TTC549 (cell line): ENCODE results near the gene ZNF341.
A peak's percentile ranks its signal among the peaks of the same experiment; 100 is the strongest.

Experiments
- FAIRE-seq: peaks from 2 replicates; lab custom pipeline; 2012; peaks lifted over from hg19 to GRCh38; lab: Jason Lieb, UNC

Gene ZNF341

DNA sequence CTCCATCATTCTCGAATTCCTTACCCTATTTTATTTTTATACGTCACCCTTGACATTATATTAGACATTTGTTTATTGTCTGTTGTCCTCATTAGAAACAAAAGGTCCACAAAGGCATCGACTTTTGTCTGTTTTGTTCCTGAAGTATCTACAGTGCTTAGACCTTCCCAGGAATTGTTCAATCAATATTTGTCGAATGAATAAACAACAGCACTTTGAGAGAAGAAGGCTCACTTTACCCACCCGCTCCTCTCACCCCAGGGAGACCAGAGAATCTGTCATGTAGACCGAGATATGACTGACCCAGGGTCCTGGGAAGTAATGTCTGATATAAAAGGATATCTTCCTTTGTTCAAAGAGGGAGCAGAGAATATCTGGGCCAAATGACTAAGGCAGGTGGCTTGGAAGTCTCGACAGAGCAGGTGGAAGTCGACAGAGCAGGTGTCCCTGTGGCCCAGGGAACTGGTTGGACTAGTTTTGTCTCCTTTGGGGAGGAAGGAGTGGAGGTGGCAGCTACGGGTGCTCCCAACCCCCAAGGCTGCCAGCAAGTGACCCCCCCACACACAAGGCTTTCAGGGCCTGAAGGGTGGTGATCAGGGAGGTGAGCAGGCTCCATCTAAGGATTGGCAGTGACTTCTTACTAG, 64.6 kb downstream of the ZNF341 start:
- no peak for FAIRE-seq

- no peak for FAIRE-seq
Observed at GRCh38 chr20:33796907-33797544, 65.2 kb downstream of the ZNF341 start.

DNA sequence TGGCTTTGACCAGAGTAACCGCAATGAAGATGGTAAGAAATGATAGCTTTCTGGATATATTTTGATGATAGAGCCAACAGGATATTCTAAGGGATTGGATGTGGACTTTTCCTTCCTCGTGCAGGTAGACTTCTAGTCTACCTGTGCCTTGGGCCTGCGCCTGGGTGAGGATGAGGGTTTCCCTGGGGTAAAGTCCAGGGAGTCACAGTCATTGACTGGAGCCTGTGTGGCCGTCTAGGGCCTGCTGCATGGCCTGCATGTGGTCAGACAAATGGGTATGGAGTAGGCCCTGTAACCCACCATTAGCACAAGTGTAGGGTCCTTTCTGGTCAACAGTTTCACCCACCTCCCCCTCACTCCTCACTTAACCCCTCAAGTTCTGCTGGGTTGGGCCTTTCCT, 66.6 kb downstream of the ZNF341 start:
- FAIRE-seq: no peak

DNA sequence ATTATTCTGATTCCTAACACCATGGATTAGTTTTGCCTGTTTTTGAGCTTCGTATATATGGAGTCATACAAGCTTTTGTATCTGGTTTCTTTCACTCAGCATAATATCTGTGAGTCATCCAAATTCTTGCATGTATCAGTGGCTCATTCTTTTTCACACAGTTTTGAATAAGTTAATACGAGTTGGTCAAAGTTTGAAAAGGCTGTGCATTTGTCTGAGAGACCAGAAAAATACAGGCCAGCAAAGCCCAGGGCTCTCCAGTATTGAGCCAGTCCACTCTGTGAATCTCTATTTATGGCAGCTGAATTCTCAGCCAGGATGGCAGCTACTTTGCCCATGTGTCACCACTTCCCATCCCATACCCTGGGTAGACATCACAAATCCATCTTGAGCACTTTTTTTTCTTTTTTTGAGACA, 72.1 kb downstream of the ZNF341 start:
- no peak for FAIRE-seq

GRCh38 chr20:33808388-33808787, 76.6 kb downstream of the ZNF341 start:
- FAIRE-seq: no peak

DNA sequence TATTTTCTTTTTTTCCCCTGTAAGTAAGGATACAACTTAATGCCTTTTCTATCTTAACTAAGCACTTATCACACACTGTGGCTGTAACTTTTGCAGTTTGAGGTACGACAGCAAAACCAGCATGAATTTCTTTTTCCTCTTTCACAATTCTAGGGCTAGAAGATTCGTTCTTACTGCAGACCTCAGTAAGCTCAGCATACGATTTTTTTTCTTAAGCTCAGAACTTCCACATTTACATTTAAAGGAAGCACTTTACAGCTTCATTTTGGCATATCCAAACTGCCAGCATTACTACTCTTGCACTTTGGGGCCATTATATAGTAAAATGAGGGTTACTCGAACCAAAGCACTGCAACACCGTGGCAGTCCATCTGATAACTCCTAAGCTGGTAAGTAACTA, 78.5 kb downstream of the ZNF341 start:
- no peak for FAIRE-seq

GRCh38 chr20:33810885-33811775, 79.3 kb downstream of the ZNF341 start, which contains the start of gene CHMP4B:
Gene CHMP4B (plus strand): TSS chr20:33811348. CDS start chr20:33811469, 121 bp downstream.
- FAIRE-seq: peak; percentile 48

DNA sequence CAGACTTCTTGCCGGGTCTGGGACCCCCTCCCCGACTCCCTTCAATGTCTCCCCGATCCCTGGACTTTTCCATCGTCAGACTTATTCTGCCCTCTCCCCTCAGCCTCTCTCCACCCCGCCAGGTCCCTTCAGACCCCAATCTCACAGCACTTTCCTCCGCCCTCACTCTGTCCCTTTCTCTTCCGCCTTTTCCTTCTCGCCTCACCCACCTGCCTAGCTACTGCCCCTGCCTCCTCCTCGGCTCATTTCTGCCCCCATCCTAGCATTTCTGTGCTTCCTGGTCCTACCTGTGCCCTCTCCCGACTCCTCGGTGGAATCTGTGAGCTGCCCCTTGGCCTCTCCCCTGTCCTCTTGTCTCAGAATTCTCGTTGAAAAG, 80.0 kb downstream of the ZNF341 start:
- FAIRE-seq: no peak

DNA sequence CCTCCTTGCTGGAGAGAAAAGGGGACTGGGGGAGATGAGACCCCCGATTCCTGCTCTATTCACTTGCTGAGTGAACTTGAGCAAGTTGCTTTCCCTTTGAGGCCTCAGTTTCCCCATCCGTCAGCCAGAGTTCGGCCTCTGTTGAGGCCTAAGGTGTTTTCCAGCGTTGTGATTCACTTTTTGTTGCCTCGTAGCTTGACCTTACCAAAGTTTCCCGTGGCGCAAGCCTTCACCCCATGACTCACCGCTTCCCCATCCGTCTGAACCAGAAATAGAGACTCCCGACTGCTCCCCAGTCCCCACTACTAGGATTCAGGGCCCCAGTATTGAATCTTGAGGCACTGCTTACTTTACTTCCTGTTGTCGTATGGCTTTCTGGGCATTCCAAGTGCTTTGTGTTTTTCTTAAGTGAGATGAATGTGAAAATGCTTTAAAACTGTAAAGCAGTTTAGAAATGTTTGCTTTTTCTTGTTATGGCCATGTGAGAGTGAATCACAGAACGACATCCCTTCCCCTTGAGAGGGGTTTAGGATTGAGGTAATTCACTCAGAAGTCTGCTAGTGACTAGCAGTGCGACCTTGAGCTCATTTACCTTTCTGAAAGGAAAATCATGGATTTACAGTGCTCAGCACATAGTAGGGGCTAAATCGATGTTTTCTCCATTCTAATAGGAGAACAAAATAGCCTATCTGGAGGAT, 80.5 kb downstream of the ZNF341 start:
- no peak for FAIRE-seq

- FAIRE-seq: no peak
Observed at GRCh38 chr20:33812908-33813462, 81.2 kb downstream of the ZNF341 start.

DNA sequence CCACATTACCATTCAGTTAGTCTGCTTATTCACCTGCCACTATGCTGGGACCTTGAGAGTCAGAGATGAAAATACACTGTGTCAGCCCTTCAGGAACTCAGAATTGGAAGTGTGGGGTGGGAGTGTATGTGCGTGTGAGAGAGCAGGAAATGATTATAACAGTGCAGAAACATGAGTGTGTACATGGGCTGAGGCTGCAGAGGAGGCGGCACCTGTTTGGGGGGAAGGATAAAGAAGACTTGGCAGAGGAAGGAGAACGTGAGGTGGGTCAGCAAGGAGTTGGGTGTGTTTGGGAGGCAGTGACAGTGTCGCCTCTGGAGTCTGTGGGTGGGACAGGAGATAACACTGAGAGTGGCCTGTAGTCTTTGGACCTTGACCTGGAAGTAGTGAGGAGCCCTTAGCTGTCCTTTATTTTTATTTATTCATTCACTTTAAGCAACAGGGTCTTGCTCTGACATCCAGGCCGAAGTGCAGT, 82.5 kb downstream of the ZNF341 start:
- no peak for FAIRE-seq

- no peak for FAIRE-seq
Observed at GRCh38 chr20:33815671-33816070, 83.9 kb downstream of the ZNF341 start.

GRCh38 chr20:33816191-33816590, 84.4 kb downstream of the ZNF341 start:
- no peak for FAIRE-seq

- FAIRE-seq: no peak
Observed at GRCh38 chr20:33817411-33817810, 85.6 kb downstream of the ZNF341 start.

GRCh38 chr20:33819456-33819855, 87.7 kb downstream of the ZNF341 start:
- FAIRE-seq: no peak

- FAIRE-seq: no peak
Observed at GRCh38 chr20:33820362-33820761, 88.6 kb downstream of the ZNF341 start.

DNA sequence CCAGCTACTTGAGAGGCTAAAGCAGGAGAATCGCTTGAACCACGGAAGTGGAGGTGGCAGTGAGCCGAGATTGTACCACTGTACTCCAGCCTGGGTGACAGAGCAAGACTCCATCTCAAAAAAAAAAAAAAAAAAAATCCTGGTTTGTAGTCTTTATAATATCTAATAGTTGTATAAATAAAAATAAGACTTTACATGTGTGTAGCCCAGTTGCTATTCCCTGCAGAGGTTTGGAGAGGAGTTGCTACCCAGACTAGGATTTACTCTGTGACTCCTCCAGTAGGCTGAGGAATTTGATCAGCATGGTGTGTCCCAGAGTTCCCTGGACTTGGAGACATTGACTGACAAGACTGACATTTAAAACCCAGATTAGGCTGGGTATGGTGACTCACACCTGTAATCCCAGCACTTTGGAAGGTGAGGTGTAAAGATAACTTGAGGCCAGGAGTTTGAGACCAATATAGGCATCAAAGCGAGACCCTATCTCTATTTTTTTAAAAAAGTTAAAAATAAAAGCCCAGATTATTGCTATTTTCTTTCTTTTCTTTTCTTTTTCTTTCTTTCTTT, 89.6 kb downstream of the ZNF341 start:
- FAIRE-seq: no peak

DNA sequence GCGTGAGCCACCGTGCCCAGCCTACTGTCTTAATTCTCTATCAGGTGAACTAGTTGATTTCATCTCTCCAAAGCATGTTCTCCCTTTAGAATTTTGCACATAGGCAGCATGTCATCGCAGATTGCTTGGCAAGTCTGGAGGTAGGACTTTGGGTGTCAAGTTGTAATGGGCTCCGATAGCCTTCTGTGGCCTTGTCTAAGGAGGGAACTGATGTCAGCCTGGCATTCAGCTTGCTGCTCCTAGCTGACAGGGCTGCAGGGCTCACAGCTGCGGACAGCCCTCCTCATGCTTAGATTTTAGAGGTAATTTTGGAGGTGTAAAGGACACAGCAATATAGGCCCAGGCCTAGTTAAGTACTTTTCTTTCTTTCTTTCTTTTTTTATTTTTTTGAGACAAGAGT, 90.6 kb downstream of the ZNF341 start:
- no peak for FAIRE-seq

- no peak for FAIRE-seq
Observed at GRCh38 chr20:33822991-33823390, 91.2 kb downstream of the ZNF341 start.

- no peak for FAIRE-seq
Observed at GRCh38 chr20:33824852-33825251, 93.1 kb downstream of the ZNF341 start.

DNA sequence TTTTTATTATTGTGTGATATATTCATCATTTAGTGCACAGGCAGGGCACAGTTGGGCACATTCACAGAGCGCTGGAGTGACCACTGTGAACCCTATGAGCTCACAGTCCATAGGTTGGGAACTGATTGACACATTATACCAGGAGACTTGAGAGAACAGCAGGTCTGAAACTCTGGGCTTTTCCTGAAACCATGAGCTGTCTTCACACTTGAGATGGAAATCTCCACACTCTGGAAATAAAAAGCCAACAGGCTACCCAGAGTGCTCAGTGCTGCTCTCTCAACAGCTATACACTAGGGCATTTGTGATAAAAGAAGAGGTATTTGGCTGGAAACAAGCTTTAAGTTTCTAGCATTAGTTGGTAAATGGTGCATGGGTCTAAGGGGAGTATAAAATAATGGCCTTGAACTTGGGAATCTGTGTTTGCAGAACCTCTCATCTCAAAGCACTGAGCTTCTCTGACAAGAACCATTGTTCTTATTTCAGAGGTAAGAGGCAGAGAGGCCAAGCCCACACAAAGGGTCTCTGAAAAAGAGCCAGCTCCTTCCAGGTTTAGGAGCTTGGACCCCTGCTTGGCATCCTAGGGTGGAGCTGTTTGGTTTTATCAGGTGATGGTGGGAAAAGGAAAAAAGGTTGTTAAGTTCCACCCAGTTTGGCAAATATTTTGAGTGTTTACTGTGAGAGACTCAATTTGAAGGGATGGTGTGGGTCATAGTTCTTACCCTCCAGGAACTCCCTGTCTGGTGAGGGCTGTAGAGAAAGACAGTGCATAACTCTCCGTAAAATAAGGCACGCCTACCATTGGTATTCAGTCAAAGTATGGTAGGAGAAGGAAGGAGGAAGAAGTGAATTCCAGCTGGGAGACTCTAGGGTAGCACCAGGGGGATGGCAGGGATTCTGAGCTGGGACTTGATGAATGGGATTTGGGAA, 93.8 kb downstream of the ZNF341 start:
- FAIRE-seq: no peak
